GM12878 (cell line): ENCODE results near the gene FOXJ3. TPM values are rescaled to one million over a fixed set of nuclear protein-coding genes. Genes with fewer than 3 reads are reported as not detected.

Experiments
- ATAC-seq: fragments of 200-7000 bp; cut with Tn5 transposase; 3 replicates; pipeline ENCODE4 v1.9.1; 2020; ENCODE audit warnings: mild to moderate bottlenecking, moderate library complexity
- BruUV-seq: library from RNA; stranded (reverse); fragments of 400-500 nt; replicated peaks from 2 replicates; lab custom pipeline; 2021; lab: Mats Ljungman, UMichigan
- CTCF ChIA-PET: fragments of 300-600 bp; sonication (Branson Sonifier 250); formaldehyde crosslinking; extraction: SDS; loops from one replicate; lab custom pipeline; 2021; ENCODE audit warnings: inconsistent platforms; lab: Yijun Ruan, JAX
- POLR2A ChIA-PET: fragments of 350-600 bp; formaldehyde crosslinking; extraction: SDS; loops from one replicate; lab custom pipeline; 2021; ENCODE audit warnings: inconsistent platforms; lab: Charles Lee
- RAD21 ChIA-PET: fragments of 300-600 bp; sonication (Branson Sonifier 250); formaldehyde crosslinking; loops from one replicate; lab custom pipeline; 2023; ENCODE audit warnings: antibody characterized with exemption; ENCODE audit not compliant: unreplicated experiment; lab: Charles Lee
- SMC1A ChIA-PET: fragments of 300-600 bp; sonication (Branson Sonifier 250); formaldehyde crosslinking; loops from one replicate; lab custom pipeline; 2023; ENCODE audit not compliant: unreplicated experiment, uncharacterized antibody; lab: Charles Lee
- DNase-seq: peaks from one replicate; pipeline ENCODE4 v3.0.0-alpha.2; 2011; ENCODE audit warnings: low read depth, low spot score
- FAIRE-seq: peaks from 3 replicates; lab custom pipeline; 2011; peaks lifted over from hg19 to GRCh38; lab: Jason Lieb, UNC
- H2AFZ ChIP-seq: 2 replicates; pipeline ENCODE4 v1.6.0; 2011; ENCODE audit warnings: low read depth, low read length, control low read depth; ENCODE audit not compliant: control insufficient read depth
- H3K27ac ChIP-seq: 2 replicates; pipeline ENCODE4 v1.5.1; 2011; ENCODE audit warnings: control low read depth; ENCODE audit not compliant: control insufficient read depth, insufficient read depth
- H3K27me3 ChIP-seq, 2 experiments: replicated peaks in 1 of 2; 2 replicates each; pipeline versions ENCODE4 v1.6.0 to v1.6.1; 2011; ENCODE audit warnings: low read length in 1 of 2; ENCODE audit not compliant: control insufficient read depth in 2 of 2, insufficient read depth in 2 of 2
- H3K36me3 ChIP-seq, 2 experiments: 2 replicates each; pipeline ENCODE4 v1.5.1; 2011; ENCODE audit warnings: low read length in 1 of 2; ENCODE audit not compliant: control insufficient read depth in 2 of 2, insufficient read depth in 2 of 2
- H3K4me1 ChIP-seq: 2 replicates; pipeline ENCODE4 v1.6.1; 2011; ENCODE audit warnings: mild to moderate bottlenecking, low read length, moderate library complexity, mixed read lengths; ENCODE audit not compliant: control insufficient read depth, insufficient read depth
- H3K4me2 ChIP-seq: 2 replicates; pipeline ENCODE4 v1.6.0; 2011; ENCODE audit warnings: control low read depth; ENCODE audit not compliant: control insufficient read depth, insufficient read depth
- H3K4me3 ChIP-seq: fragments of 200-600 bp; sonication (generic); 2 replicates; pipeline ENCODE4 v1.5.1; 2016
- H3K79me2 ChIP-seq: 2 replicates; pipeline ENCODE4 v1.6.0; 2011; ENCODE audit warnings: low read length; ENCODE audit not compliant: control insufficient read depth, insufficient read depth
- H3K9ac ChIP-seq: 2 replicates; pipeline ENCODE4 v1.8.0; 2011; ENCODE audit warnings: low read length, control low read depth, mixed read lengths; ENCODE audit not compliant: control insufficient read depth, insufficient read depth
- H3K9me3 ChIP-seq: replicated peaks from 3 replicates; pipeline ENCODE4 v1.5.1; 2011; ENCODE audit warnings: mild to moderate bottlenecking, low read length; ENCODE audit not compliant: control insufficient read depth, insufficient read depth
- H4K20me1 ChIP-seq: 2 replicates; pipeline ENCODE4 v1.6.0; 2011; ENCODE audit not compliant: control insufficient read depth, insufficient read depth
- ATF7 ChIP-seq: fragments of 450-650 bp; IDR thresholded peaks from 2 replicates; pipeline ENCODE4 v1.6.1; 2016; ENCODE audit warnings: low read depth, mild to moderate bottlenecking
- E2F8 ChIP-seq: fragments of 450-650 bp; IDR thresholded peaks from 2 replicates; pipeline ENCODE4 v1.6.1; 2018; ENCODE audit warnings: mild to moderate bottlenecking, low read depth, moderate library complexity; ENCODE audit not compliant: partially characterized antibody
- SREBF1 ChIP-seq: IDR thresholded peaks from 2 replicates; pipeline ENCODE4 v1.6.1; 2012; ENCODE audit warnings: mild to moderate bottlenecking, low read length
- SRF ChIP-seq, 2 experiments: IDR thresholded peaks; 2 replicates each; pipeline ENCODE4 v1.6.1; 2011; ENCODE audit warnings: low read depth in 2 of 2, low read length in 2 of 2, mild to moderate bottlenecking in 1 of 2, moderate library complexity in 1 of 2
- SUPT20H ChIP-seq: IDR thresholded peaks from 2 replicates; pipeline ENCODE4 v1.6.1; 2011; ENCODE audit warnings: low read depth, mild to moderate bottlenecking, low read length, moderate library complexity, borderline replicate concordance; ENCODE audit not compliant: control insufficient read depth
- SUZ12 ChIP-seq: fragments of 200-600 bp; sonication (generic); IDR thresholded peaks from one replicate; pipeline ENCODE4 v1.6.1; 2018; ENCODE audit warnings: antibody characterized with exemption, mild to moderate bottlenecking; ENCODE audit not compliant: unreplicated experiment
- ZBTB11 ChIP-seq: fragments of 450-650 bp; formaldehyde crosslinking; IDR thresholded peaks from 2 replicates; pipeline ENCODE4 v1.5.0; 2022; ENCODE audit warnings: mild to moderate bottlenecking, missing genetic modification characterization
- ZNF384 ChIP-seq: IDR thresholded peaks from 2 replicates; pipeline ENCODE4 v1.6.1; 2012; ENCODE audit warnings: low read depth, mild to moderate bottlenecking, low read length, improper control_type of control experiment, borderline replicate concordance
- ZNF622 ChIP-seq: fragments of 450-650 bp; IDR thresholded peaks from 2 replicates; pipeline ENCODE4 v1.6.1; 2017; ENCODE audit warnings: mild to moderate bottlenecking, inconsistent platforms
- ZSCAN29 ChIP-seq: fragments of 450-650 bp; IDR thresholded peaks from 2 replicates; pipeline ENCODE4 v1.6.1; 2017; ENCODE audit warnings: mild to moderate bottlenecking, moderate library complexity
- in situ Hi-C: fragments of 300-500 bp; cut with MboI; formaldehyde crosslinking; loops from 9 replicates; pipeline ENCODE4 v1.14.3; 2018; ENCODE audit warnings: mixed read lengths
- intact Hi-C: fragments of 100-400 bp; cut with micrococcal nuclease; formaldehyde crosslinking; loops from one replicate; pipeline ENCODE4 v1.14.2; 2022; ENCODE audit not compliant: unreplicated experiment
- polyA plus RNA-seq, 11 experiments: library from polyadenylated mRNA; depleted of rRNA in 4 of 11; unstranded in 6 of 11; stranded (reverse) in 5 of 11; fragments of >200 nt; fragmentation: Nextera tagmentation in 4 of 11; fragmentation: Illumina TruSeq in 1 of 11; extraction: Ambion mirVana in 4 of 11; extraction: Trizol in 1 of 11; gene quantifications; 1 replicate in 1 of 11; 2 replicates in 10 of 11; pipeline versions ENCODE4 v1.2.1 to v1.2.3, GENCODE V29; 2011 to 2016; ENCODE audit warnings: inconsistent platforms in 2 of 11, missing spikeins in 2 of 11, low read depth in 1 of 11
- total RNA-seq, 4 experiments: library from RNA; depleted of rRNA in 3 of 4; stranded (reverse); fragments of >200 nt in 3 of 4; fragmentation: Illumina TruSeq in 1 of 4; extraction: Trizol in 1 of 4; gene quantifications; 2 replicates each; pipeline versions ENCODE4 v1.2.1 to v1.2.3, GENCODE V29; 2013 to 2021

Gene FOXJ3
- total and polyA plus RNA-seq, 10 of the 15 experiments (the other 5 are each of a cell fraction or from before 2014, with no cell fraction given), result 9.5 to 54.2 (median 24.7) TPM

- ATAC-seq (no peak), DNase-seq (no peak), FAIRE-seq (no peak)
- Histone ChIP-seq H3K27me3 (no peaks in the 10 kb centered on the region), H3K27ac (no peak overlapping the region), H3K9me3 (no peaks in the 10 kb centered on the region; the same call in 2 of the 3 replicates), H3K79me2 (peaks cover 22% of the 10 kb centered on the region), H3K9ac (no peak overlapping the region), H3K4me3 (no peak overlapping the region), H4K20me1 (no peaks in the 10 kb centered on the region), H3K36me3 (peaks cover 0 to 8% of the 10 kb centered on the region in 2 experiments; a peak in 2 of 4 replicates), H3K4me1 (peaks cover 3% of the 10 kb centered on the region; the same call in 1 of the 2 replicates), H2AFZ (no peak overlapping the region), H3K4me2 (no peak overlapping the region)
- POLR2A ChIA-PET, result no interaction called here
- intact Hi-C loops (no loop called here), in situ Hi-C loops (no loop called here)
- SMC1A ChIA-PET, result no interaction called here
- RAD21 ChIA-PET, result no interaction called here
- CTCF ChIA-PET, result no interaction called here
- TF ChIP-seq SRF (IDR thresholded peaks at IDR 0.05; ENCODE audit: low read depth in 2 of 2, low read length in 2 of 2) (no peak), SUZ12 (no peak), SREBF1 (no peak), ZNF384 (no peak), ATF7 (no peak), ZBTB11 (no peak), SUPT20H (no peak), ZNF622 (no peak), ZSCAN29 (no peak), E2F8 (no peak)
- BruUV-seq, result no TSS peak
These were observed 67.1 kb downstream of the FOXJ3 start for GRCh38 chr1:42267904-42268303.
